Stomach (tissue), 9 donors: ENCODE measurements around the gene C11orf58. TPM values are rescaled to one million over a fixed set of nuclear protein-coding genes. Genes with fewer than 3 reads are reported as not detected.

Source experiments
- DNase-seq, 2 donors: peaks; one replicate each; pipeline versions ENCODE4 v3.0.0 to v3.0.0-alpha.2; 2013 to 2019
- H3K27ac ChIP-seq, 5 donors: fragments of 200-600 bp in 4 of 5; sonication (generic) in 4 of 5; one replicate each; pipeline ENCODE4 v1.5.1; 2013 to 2019; ENCODE audit warnings: mild to moderate bottlenecking in 1 of 5, moderate library complexity in 1 of 5
- H3K27me3 ChIP-seq, 3 donors: fragments of 200-600 bp; sonication (generic); one replicate each; pipeline ENCODE4 v1.5.1; 2017 to 2019; ENCODE audit warnings: mixed run types in 1 of 3
- H3K36me3 ChIP-seq, 4 donors: fragments of 200-600 bp; sonication (generic); 1 replicate in 3 of 4; 2 replicates in 1 of 4; pipeline ENCODE4 v1.5.1; 2016 to 2019
- H3K4me1 ChIP-seq, 4 donors: fragments of 200-600 bp; sonication (generic); one replicate each; pipeline ENCODE4 v1.5.1; 2016 to 2019
- H3K4me3 ChIP-seq, 4 donors: fragments of 200-600 bp; sonication (generic) in 3 of 4; one replicate each; pipeline ENCODE4 v1.5.1; 2016 to 2019; ENCODE audit warnings: mild to moderate bottlenecking in 1 of 4
- H3K9me3 ChIP-seq, 4 donors: fragments of 200-600 bp; sonication (generic); one replicate each; pipeline ENCODE4 v1.5.1; 2016 to 2019
- EP300 ChIP-seq: sonication (generic); formaldehyde crosslinking; IDR thresholded peaks from one replicate; pipeline ENCODE4 v1.6.1; 2017; ENCODE audit warnings: antibody characterized with exemption
- POLR2A ChIP-seq, 4 donors: fragments of 450-650 bp; IDR thresholded peaks; one replicate each; pipeline ENCODE4 v1.6.1; 2016; ENCODE audit warnings: antibody characterized with exemption in 4 of 4, control low read depth in 2 of 4, mild to moderate bottlenecking in 1 of 4, moderate library complexity in 1 of 4
- POLR2AphosphoS5 ChIP-seq, 3 donors: sonication (generic); formaldehyde crosslinking; IDR thresholded peaks; one replicate each; pipeline ENCODE4 v1.6.1; 2016; ENCODE audit warnings: antibody characterized with exemption in 3 of 3
- WGBS, 5 donors: extraction: QIAGEN DNeasy Blood & Tissue Kit in 3 of 5; methylation state at CpG; one replicate each; pipeline versions ENCODE4 v1.1.5 to v1.1.7; 2013 to 2018; 5-methylcytosine and 5-hydroxymethylcytosine counted together
- intact Hi-C: fragments of 100-400 bp; cut with DNase I; formaldehyde crosslinking; loops from one replicate; pipeline ENCODE4 v1.15.1; 2023; ENCODE audit warnings: low total_unique reads
- polyA plus RNA-seq, 3 donors: library from polyadenylated mRNA; stranded (reverse); fragments of 200-250 nt; gene quantifications; one replicate each; pipeline ENCODE4 v1.2.3, GENCODE V29; 2013
- total RNA-seq, 5 donors: library from RNA; depleted of rRNA; stranded (reverse); fragments of >200 nt; gene quantifications; one replicate each; pipeline versions ENCODE4 v1.1.0 to v1.2.3, GENCODE V29; 2014 to 2016
- TF ChIP-seq, protein P1 (sequence below), 7 experiments: fragments of 450-650 bp in 4 of 7; fragments of 200-600 bp in 3 of 7; sonication (generic) in 3 of 7; IDR thresholded peaks; one replicate each; pipeline ENCODE4 v1.5.1; 2016 to 2019; ENCODE audit warnings: antibody characterized with exemption in 7 of 7, control low read depth in 2 of 7, mild to moderate bottlenecking in 1 of 7
- donor health status: healthy with polysubstance abuse.
- donor health status: Bipolar disorder and iron deficiency.
- donor health status: healthy.

The C11orf58 gene
- total and polyA plus RNA-seq, 8 donors: 86.2 to 336 (median 132) TPM

DNA sequence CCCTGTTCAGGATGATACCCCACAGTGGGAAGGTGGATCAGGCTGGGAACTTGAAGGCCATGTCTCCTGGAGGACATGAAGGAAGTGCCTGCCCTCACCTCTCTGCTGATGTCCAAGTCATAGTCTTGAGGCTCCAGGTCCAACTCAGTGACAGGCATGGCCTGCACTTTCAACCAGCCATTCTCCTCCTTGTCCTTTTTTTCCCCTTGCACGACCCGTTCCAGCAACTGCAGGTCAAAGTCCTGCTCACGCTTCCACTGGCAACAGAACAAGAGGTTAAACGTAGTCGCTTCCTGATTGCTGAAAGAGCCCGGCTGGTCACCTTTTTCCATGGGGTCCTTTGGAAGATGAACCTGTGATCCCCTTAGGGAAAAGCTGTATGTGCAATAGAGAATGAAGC is 47.7 kb downstream of the C11orf58 start:
- H3K4me1 ChIP-seq: peaks cover 11 to 54% (median 29%) of the 10 kb centered on the region in 4 donors
- TF ChIP-seq POLR2A (IDR thresholded peaks at IDR 0.05) (no peak), POLR2AphosphoS5 (IDR thresholded peaks at IDR 0.05) (no peak), EP300 (no peak)
- TF ChIP-seq, protein P1, sequence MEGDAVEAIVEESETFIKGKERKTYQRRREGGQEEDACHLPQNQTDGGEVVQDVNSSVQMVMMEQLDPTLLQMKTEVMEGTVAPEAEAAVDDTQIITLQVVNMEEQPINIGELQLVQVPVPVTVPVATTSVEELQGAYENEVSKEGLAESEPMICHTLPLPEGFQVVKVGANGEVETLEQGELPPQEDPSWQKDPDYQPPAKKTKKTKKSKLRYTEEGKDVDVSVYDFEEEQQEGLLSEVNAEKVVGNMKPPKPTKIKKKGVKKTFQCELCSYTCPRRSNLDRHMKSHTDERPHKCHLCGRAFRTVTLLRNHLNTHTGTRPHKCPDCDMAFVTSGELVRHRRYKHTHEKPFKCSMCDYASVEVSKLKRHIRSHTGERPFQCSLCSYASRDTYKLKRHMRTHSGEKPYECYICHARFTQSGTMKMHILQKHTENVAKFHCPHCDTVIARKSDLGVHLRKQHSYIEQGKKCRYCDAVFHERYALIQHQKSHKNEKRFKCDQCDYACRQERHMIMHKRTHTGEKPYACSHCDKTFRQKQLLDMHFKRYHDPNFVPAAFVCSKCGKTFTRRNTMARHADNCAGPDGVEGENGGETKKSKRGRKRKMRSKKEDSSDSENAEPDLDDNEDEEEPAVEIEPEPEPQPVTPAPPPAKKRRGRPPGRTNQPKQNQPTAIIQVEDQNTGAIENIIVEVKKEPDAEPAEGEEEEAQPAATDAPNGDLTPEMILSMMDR (IDR thresholded peaks at IDR 0.05): no peak
- H3K4me3 ChIP-seq: no peak overlapping the region
- no peaks in the 10 kb centered on the region for H3K9me3 ChIP-seq
- no peaks in the 10 kb centered on the region for H3K27me3 ChIP-seq
- intact Hi-C loops: no loop called here
- no peak overlapping the region for H3K27ac ChIP-seq
- WGBS, 5 donors: 30 to 74% (median 41%) methylated on average over 6 of the region's 6 CpGs
- H3K36me3 ChIP-seq: peaks cover 9 to 51% (median 31%) of the 10 kb centered on the region in 4 donors
- no peak for DNase-seq

DNA sequence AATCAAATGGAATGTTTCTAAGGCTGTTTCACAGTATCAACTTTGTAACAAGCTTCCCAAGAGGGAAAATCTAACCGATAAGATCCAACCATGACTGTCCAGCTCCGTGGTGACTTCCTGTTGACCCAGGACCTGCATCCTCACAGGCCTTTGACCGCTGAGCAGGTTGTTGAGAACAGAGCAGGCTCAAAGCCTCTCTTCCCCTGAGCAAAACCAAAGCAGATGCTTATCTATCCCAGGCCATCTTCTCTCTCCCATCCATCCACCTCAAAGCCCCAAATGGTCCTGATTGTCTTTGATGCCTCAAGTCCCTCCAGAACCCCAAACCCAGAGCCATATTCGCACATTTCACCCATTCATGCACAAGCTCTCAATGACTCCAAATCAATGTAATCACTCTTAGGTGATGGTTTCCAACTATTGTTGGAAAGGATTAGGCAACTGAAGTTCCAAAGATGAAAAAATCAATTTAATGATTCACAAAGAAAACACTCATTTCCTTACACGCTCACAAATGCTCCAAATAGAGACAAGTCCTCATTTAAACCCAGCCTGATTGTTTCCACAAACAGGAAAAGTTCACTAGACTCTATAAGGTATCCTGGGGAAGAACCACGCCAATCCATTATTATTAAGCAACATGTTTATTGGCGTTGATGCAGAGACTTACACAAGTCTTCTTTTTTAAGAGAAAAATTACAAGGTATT is 48.7 kb downstream of the C11orf58 start:
- intact Hi-C loops: no loop called here

DNA sequence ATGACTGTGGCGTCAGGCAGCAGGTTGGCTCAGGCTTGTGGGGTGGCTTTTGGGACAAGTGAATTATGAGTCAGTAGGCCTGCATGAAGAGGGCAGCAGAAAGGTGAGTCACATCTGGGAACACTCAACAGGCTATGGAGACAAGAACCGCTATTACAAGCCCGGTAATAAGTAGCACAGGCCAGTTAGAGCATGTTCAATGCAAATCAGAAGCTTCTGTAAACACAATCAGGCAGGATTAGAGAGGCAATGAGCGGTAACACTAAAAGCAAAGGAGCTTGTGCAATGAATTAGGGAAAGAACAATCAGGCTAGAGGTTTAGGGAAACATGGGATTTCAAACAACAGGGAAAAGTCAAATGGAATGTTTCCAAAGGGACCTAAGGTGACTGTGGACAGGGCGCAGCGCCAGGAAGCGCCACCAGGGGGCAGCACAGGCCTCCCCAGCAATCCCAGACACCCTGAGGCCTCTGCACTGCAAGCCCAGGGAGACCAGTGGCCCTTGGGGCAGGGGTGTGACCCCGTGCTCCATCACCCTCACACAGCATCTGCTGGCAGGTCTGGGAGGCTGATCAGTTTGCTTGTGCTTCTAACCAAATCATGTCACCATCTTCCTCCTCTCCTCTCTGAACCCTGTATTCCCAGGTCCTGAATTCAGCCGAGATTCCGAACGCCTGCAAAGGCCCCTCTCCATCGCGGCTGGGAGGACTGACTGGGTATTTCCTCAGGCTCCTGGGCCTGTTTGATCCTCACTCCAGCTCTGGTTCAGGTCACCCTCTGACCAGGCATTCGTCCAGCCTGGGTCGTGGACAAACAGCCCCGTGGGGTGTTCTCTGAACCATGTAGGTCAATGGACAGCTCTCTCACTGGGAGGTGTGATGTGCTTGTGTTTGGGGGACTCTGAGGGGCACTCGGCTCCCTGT is 50.0 kb downstream of the C11orf58 start:
- Histone ChIP-seq H3K36me3 (peaks cover 6 to 47% (median 43%) of the 10 kb centered on the region in 4 donors), H3K27me3 (no peaks in the 10 kb centered on the region), H3K9me3 (no peaks in the 10 kb centered on the region), H3K4me1 (peaks cover 13 to 68% (median 27%) of the 10 kb centered on the region in 4 donors), H3K27ac (peak overlapping the region in 3 of 5 donors; percentile 12 to 48 (median 30)), H3K4me3 (no peak overlapping the region)
- TF ChIP-seq POLR2A (IDR thresholded peaks at IDR 0.05) (no peak), EP300 (no peak), POLR2AphosphoS5 (IDR thresholded peaks at IDR 0.05) (peak in 1 of 3 donors; percentile 38)
- TF ChIP-seq, protein P1 (IDR thresholded peaks at IDR 0.05): peak in 5 of 7 experiments; percentile 79 to 96 (median 90)
- intact Hi-C loops: no loop called here
- peak; percentile 80 to 86 for DNase-seq
- 51 to 57% (median 53%) methylated on average over 17 of the region's 17 CpGs for WGBS, 5 donors

More for the DNA sequence above, 48.7 kb downstream of the C11orf58 start:
- peaks cover 18 to 63% (median 29%) of the 10 kb centered on the region in 4 donors for H3K4me1 ChIP-seq
- TF ChIP-seq EP300: no peak
- TF ChIP-seq POLR2AphosphoS5 (IDR thresholded peaks at IDR 0.05): no peak
- TF ChIP-seq, protein P1 (IDR thresholded peaks at IDR 0.05): no peak
- no peak for TF ChIP-seq POLR2A (IDR thresholded peaks at IDR 0.05)
- DNase-seq: no peak
- no peak overlapping the region for H3K27ac ChIP-seq
- no peaks in the 10 kb centered on the region for H3K9me3 ChIP-seq
- H3K4me3 ChIP-seq: no peak overlapping the region
- peaks cover 10 to 51% (median 38%) of the 10 kb centered on the region in 4 donors for H3K36me3 ChIP-seq
- H3K27me3 ChIP-seq: no peaks in the 10 kb centered on the region
- WGBS, 5 donors: 73 to 86% (median 83%) methylated on average over 7 of the region's 7 CpGs

DNA sequence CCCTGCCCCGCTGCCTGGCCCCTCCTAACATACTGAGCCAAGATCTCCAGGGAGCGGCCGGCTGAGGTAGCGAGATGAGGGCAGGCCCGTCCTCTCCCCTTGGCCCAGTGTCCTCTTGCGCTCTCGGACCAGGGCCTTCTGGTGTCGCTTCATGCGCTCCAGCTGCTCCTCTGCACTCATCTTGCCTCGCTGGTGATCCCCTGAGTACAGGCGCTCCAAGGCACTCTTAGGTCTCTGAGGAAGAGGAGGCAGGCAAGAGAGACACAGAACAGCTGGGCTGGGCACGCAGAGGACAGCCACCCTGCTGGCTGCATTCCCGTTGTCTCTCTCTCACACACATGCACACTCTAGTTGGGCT is 50.6 kb downstream of the C11orf58 start:
- intact Hi-C loops: no loop called here
- no peak for DNase-seq
- TF ChIP-seq, protein P1 (IDR thresholded peaks at IDR 0.05): no peak
- TF ChIP-seq POLR2AphosphoS5 (IDR thresholded peaks at IDR 0.05) (no peak), POLR2A (IDR thresholded peaks at IDR 0.05) (no peak), EP300 (no peak)
- Histone ChIP-seq H3K4me3 (no peak overlapping the region), H3K27ac (peak overlapping the region in 3 of 5 donors; percentile 12 to 48 (median 30)), H3K36me3 (peaks cover 6 to 51% (median 45%) of the 10 kb centered on the region in 4 donors), H3K9me3 (no peaks in the 10 kb centered on the region), H3K27me3 (no peaks in the 10 kb centered on the region), H3K4me1 (peaks cover 13 to 68% (median 27%) of the 10 kb centered on the region in 4 donors)
- WGBS, 5 donors: 84 to 90% (median 87%) methylated on average over 10 to 13 of the region's 13 CpGs
